ENCODE data around the gene TMEM174. TPM values are rescaled to one million over a fixed set of nuclear protein-coding genes. Genes with fewer than 3 reads are reported as not detected.
"Not testable (repeated sequence)": the region's sequence is repeated elsewhere in the genome, so short reads cannot be mapped to it uniquely, and the experiment has no call there.

The TMEM174 gene
- total RNA-seq, 1 experiment from 2014 or later: not detected

DNA sequence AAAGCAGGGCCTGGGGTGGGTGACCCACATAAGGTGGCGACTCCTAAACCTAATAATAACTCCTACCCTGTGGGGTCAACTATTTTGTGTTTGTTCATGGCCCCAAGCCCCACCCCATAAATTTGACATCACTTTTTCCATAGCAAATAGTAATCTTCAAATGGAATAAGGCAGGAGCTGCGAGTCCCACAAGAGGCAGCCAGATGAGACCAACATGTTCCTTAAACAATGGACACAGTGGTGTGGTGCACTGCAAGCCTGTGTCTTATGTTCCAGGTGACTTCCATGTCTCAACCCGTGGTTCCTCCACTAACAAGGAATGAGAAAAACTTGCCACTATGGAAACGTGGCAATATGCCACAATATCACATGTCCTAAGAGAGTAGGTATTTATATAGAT, 20.6 kb downstream of the TMEM174 start:
- no peak for DNase-seq (ENCODE audit: low read depth)

DNA sequence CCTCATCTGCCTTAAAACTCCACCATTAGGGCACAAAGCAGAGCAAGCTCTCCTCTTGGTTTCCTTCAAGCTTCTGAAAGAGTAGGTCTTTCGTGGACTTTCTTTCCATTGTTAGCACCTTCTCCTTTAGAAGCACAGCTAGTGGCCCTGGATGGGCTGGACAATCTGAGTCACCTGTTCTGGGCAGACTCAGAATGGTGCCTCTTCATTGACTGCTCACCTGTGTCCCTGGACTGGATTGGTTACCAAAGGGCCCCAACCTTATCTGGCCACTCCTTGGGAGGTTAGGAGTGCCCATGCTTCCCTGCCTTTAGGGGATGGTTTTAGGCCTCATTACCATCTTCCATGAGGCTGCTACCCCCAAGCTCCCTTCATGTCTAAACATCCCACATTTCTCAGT, 23.2 kb downstream of the TMEM174 start:
- DNase-seq (ENCODE audit: low read depth): no peak

DNA sequence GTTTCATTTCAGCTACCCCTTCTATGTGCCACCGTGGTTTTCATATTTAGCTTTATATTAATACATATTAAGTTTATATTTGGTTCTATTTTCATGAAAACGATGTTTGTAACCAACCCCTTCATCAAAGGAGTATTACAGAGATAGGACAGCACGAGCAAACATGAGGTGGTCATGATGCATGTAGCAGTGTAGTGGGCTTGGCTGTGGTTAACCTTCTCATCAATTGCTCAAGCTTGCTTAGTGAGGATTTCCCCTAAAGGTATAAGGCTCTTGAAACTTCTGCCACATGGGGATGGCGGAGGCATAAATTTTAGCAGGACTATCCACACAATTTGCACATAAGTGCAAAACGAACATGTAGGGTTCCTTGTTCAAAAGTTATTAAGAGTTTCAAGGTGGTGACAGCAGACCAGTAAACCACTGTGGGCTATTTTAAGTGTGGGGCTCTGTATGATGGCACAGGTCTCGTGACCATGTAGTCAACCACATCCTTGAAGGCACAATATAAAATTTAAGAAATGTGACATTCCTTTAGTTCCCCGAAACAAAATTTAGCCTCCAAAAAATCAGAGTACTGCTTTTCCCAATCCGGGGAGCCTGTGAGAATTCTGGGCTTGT, 24.8 kb downstream of the TMEM174 start:
- DNase-seq (ENCODE audit: low read depth): no peak

DNA sequence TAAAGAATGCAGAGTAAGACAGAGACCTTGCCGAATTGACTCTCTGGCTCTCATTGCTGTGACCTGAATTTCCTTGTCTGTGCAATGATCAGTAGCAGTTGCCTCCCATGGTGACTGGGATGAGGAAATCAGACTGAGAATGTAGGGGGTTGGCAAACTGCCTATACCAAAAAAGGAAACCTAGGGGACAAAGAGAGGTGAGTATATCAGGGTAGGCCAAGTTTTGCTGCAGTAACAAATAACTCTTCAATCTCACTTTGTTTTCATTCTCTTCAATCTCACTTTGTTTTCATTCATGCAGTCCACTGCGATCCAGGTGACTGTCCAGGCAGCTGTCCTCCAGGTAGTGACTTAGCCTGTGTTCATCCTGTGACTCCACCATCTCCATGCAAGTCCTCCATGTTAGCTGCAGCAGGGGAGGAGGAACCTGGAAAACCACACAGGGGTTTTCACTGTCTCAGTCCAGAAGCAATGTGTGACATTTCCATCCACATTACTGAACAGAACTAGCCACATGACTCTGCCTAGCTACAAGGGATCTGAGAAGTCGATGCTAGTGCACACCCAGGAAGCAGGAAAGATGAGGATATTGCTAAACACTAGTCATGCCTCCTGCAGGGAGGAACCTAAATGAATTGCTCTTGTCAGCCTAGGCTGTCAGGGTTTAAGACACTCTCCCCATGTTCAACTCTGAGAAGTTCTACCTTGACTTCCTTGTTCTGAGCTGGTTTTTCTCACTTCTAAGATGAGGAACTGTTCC, 26.0 kb downstream of the TMEM174 start:
- DNase-seq (ENCODE audit: low read depth): no peak

DNA sequence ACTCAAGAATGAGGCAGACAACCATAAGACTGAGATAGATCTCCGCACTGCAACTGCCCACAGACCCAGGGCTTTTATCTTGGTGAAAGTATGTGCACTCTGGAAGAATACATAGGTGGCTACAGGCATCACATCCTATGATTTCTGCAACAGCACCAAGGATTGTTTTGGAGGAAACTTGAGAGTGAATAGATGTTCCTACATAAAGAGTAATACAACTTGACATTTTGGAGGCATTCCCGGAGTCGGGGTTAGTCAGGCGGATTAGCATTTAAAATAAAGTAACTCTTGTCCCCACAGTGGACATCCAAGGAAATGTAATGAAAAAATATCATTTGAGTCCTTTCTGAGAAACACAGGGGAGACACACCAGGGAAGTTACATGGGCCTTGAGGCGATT, 26.7 kb downstream of the TMEM174 start:
- no peak for DNase-seq (ENCODE audit: low read depth)

DNA sequence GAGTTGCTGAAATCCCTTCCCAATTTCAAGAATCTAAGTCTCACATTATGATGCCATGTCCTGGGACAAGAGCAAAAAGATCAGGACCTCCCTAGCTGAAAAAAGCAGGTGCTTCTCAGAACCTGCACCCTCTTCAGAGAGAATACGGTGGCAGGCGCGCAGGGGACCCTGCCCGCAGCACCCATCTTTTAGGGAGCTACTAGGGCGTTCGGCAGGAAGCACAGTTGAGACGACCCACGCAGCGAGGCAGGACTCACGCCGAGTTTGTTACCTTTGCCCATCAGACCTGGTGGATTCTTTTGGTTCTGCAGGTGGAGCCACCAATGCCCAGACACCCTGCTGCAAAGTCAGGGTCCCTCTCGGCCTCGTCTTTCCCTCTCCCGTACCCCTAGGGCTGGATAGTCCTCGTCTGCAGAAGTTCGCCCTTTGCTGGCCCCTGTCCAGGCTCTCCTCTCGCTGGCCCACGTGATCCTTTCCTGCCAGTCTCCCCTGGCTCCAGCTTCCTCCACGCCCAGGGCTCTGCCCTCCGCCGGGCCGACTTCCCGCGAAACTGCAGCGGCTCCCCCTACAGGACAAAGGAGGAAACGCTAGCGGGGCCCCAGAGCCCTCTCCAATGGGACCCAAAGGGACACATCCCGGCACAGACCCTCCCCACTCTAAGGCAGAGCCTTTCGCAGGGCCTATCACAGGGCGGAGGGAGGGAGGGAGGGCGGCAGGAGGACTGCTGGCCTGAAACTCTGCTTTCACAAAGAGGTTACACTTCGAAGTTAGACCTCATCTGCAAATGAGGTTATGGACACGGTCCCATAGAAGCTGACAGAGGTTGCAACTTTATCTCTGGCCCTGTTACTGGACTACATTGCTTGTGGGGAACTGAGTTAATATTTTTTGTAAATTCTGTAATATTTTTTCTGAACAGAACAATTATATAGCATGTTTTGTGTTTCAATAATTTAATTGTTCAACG, 28.8 kb downstream of the TMEM174 start:
- DNase-seq (ENCODE audit: low read depth): peak; percentile 62

DNA sequence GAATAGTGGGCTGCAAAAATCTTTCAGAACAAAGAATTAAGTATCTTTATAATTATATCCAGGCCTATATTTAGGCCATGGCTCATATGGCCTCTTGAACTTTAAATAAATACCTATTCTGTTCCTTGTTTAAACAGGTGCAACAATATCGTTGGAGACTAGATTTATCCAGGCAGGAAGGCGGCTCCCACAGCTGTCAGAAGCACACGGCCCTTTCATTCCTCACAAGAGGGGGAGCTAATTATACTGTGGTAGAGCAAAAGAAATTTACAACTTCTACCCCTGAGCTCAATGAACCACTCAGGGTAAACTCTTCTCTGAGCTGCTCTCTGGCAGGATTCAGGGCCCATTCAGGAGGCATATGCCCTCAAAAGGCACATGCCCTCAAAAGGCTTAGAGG, 31.3 kb downstream of the TMEM174 start:
- DNase-seq (ENCODE audit: low read depth): no peak

DNA sequence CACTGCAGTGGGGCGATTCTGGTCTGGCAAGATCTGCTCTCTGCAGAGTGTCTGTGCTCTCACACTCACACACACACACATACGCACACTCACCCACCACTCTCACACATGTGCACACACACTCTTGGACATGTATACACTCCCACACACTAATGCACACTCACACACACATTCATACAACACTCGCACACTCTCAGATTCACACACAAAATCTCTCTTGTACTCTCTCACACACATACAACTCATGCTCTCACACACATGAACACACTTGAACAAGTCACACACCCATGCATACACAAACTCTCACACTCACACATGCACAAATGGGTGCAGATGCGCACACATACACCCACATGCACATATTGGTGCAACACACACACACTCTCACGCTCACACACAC, 31.7 kb downstream of the TMEM174 start:
- DNase-seq (ENCODE audit: low read depth): no peak

DNA sequence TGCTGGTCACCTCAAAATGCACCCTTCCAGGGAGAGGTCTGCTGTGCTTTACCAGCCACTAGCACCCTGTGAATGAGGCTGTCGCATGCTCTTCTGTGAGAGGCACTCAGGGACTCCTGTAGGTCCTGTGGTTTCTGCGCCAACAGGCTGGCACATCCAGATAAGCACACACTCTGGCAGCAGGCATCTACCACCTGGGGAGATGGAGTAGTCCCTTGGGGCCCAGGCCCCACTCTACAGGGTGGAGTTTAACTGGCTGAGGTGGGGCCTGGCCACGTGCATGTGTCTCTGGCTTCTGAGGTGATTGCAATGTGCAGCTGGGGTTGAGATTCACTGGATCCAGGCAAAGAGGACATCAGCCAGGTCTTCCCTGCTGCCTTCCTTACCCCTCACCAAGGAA, 32.3 kb downstream of the TMEM174 start:
- no peak for DNase-seq (ENCODE audit: low read depth)

DNA sequence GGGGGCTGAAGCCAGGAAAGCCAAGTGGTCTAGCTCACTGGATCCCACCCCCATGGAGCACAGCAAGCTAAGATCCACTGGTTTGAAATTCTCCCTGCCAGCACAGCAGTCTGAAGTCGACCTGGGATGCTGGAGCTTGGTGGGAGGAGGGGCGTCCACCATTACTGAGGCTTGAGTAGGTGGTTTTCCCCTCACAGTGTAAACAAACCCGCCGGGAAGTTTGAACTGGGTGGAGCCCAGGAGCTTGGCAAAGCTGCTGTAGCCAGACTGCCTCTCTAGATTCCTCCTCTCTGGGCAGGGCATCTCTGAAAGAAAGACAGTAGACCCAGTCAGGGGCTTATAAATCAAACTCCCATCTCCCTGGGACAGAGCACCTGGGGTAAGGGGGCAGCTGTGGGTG, 34.2 kb downstream of the TMEM174 start:
- not testable (repeated sequence) for DNase-seq (ENCODE audit: low read depth)

DNA sequence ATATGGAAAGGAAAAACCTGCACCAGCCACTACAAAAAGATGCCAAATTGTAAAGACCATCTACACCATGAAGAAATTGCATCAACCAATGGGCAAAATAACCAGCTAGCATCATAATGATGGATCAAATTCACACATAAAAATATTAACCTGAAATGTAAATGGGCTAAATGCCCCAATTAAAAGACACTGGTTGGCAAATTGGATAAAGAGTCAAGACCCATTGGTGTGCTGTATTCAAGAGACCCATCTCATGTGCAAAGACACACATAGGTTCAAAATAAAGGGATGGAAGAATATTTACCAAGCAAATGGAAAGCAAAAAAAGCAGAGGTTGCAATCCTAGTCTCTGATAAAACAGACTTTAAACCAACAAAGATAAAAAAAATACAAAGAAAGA, 36.1 kb downstream of the TMEM174 start:
- DNase-seq (ENCODE audit: low read depth): not testable (repeated sequence)

DNA sequence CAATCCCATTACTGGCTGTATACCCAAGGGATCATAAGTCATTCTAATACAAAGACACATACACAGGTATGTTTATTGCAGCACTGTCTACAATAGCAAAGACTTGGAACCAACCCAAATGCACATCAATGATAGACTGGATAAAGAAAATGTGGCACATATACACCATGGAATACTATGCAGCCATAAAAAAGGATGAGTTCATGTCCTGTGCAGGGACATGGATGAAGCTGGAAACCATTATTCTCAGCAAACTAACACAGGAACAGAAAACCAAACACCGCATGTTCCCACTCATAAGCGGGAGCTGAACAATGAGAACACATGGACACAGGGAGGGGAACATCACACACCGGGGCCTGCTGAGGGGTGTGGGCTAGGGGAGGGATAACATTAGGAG, 39.7 kb downstream of the TMEM174 start:
- not testable (repeated sequence) for DNase-seq (ENCODE audit: low read depth)

DNA sequence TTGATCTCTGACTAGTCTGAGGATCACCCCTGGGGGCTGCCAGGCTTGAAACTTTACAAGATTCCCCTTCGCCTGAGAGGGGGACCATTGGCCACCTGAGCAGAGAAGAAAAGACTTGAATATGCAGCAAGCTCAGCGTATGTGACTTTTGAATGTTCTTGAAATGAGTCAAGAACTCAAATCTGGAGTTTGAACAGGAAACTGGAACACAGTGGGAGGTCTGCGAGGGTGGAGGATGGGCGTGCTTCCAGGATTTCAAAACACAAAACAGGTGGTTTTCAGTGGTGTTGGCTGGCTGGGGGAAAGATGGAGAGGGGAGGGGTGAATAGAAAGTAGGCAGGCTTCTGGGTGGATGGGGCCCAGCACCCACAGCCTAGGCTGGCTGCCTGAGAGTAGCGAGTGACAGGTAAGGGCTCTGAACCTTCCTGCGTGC, 40.6 kb downstream of the TMEM174 start:
- DNase-seq (ENCODE audit: low read depth): peak; percentile 66

DNA sequence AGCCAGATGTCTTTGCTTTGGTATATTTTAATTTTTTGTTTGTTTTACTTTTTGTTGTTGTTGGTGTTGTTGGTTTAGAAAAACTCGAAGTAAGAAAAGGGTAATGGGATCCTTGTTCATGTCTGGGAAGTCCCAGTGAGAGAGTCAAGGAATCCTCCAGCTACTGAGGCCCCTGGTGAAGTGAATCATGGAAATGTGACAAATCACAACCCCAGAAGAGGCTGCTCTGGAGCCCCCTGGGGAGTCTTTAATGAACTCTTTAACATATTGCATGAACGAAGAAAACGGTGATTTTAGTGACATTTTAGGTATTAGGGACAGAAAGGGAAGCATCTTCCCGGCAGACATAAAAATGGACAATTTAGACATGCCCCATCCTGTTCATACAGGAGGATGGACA, 41.3 kb downstream of the TMEM174 start:
- no peak for DNase-seq (ENCODE audit: low read depth)

DNA sequence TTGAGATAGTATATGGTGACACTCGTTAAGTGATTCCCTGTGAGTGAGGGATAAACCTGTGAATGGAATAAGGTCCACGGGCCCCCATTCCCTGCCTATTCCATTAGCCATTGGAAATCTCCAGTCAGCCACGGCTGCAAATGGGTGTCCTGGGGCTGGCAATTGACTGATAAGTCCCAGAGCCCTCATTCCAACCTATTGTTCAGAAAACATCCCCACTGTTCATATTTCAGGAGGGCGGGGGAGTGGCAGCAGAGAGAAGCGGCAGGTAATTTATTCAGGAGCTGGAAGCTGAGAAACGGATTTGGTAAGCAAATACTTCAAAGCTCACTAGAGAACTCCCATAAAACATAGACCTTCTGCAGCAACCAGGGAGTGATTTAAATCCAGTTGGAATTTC, 42.0 kb downstream of the TMEM174 start:
- no peak for DNase-seq (ENCODE audit: low read depth)

DNA sequence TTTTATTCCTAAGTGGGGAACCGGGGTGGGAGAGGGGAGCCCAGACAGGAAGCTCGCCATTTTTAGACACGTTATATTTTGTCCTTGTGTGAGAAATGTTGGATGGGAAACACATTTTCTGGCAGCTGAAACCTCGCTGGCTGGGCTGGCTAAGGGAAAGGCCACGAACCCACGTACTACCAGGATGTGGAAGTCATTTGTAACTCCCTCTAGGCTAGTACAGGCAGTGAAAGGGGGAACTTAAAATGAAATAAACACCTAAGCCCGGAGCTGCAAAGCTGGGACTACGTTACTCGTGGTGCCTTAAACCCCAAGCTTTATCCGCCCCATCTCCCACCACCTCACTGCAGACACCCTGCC, 42.5 kb downstream of the TMEM174 start:
- DNase-seq (ENCODE audit: low read depth): no peak

DNA sequence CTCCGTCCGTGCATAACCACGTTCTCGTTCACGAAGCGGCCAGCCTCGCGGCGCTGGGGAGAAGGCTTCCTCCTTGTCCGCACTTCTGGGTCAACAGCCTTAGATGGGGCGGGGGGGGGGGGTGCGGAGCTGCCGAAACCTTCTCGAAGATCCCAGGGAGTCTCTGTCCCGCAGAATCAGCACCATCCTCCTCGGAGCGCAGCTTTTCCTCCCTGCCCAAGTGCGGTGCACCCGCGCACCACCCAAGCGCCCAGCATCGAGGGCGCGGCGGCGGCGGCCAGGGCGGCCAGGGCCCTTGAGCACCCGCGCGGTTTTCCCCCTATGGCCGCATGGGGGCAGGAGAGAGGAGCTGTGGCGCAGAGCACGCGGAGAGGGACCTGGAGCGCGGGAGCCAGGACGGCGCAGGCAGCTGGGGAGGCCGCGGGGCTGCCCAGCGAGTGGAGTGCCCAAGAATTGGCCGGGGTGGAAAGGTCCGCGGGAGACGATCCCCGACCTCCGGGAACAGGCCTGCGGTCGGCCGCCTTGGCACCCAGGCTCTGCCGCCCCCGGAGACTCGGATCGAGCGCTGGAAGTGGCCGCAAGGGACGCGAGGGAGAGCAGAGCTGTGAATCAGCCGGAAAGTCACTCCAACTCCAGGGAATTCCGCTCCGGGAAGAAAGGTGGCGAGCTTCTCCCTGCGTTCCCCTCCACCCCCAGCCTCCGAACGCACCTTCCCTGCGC, 43.1 kb downstream of the TMEM174 start:
- DNase-seq (ENCODE audit: low read depth): peak; percentile 77

DNA sequence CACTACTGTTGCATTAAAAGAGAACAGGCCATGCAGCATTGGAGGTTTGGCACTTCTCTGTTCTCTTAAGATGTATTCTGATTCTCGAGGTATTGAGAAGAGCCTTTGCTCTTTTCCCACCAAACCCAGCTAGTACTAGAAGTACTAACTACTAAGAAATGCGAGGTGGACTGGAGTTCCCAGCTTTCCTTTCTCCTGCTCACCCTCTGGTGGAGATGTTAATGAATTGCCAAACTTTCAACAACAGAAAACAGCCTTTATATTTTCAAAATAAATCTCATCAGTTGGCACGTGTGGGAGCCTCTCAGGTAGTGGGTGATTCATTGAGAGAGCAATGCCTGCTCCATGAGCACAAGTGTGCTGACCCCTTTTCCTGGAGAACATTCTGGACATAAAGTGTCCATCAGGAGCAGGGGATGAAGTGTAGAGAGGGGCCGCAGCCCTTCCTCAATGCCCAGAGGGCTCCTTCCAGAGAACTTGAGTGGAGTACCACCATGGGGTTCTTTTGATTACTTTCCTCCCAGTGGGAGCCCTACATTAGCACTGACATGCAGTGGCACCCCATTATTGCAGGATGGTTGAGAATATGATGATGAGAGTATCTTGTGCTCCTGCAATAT, 45.7 kb downstream of the TMEM174 start:
- peak; percentile 53 for DNase-seq (ENCODE audit: low read depth)

DNA sequence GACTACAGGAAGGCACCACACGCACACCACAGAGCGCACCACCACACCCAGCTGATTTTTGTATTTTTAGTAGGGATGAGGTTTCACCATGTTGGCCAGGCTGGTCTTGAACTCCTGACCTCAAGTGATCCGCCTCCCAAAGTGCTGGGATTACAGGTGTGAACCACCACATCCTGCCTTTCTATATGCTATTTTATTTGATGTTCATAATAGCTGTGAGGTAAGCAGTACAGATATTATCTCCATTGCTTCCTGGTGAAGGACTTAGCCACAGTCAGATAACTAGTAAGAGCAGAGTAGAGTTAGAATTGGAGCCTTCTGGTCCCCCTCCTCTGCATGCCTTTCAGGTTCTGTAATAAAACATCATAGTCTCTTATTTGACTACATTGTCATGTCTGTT, 46.3 kb downstream of the TMEM174 start:
- DNase-seq (ENCODE audit: low read depth): not testable (repeated sequence)

DNA sequence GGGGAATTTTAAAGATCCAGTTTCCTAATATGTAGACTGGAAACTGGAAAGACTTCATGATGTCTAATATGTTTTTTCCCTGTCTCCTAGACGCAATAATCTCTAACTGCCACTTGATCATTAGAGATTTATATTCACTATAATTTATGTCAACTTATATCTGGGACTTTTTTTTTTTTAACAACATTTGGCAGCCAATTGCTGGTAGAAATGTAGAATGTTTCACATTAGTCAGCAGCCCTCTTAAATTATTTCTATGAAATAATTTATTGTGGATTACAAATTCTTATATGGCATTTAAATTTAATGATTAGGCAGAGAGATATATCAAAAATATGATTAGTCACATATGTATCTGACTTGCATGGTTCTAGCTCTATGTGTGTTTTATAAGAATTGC, 48.2 kb downstream of the TMEM174 start:
- no peak for DNase-seq (ENCODE audit: low read depth)

DNA sequence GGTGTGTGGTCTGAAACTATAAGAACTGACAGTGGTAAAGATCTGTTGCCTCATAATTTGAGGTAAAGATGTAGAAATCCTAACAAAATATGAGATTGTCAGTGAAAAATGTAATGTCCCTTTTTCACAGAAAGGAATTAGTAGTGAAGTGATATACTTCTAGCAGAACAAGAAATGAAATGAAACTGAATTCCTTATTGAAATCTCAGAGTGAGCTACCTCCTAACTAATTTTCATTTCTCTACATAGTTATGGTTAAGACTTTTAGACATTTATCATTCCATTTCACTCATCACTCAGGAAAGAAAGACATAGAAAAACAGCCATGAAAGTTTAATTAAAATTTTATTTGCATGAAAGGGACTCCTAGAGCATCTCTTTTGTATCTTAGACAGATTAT, 48.7 kb downstream of the TMEM174 start:
- no peak for DNase-seq (ENCODE audit: low read depth)
